Astrocyte (in vitro differentiated cells and primary cell): ENCODE data around the gene TARS2. TPM values are rescaled to one million over a fixed set of nuclear protein-coding genes. Genes with fewer than 3 reads are reported as not detected.

Experiments used
- DNase-seq: peaks from one replicate; pipeline ENCODE4 v3.0.0-alpha.2; 2010; ENCODE audit warnings: low read depth
- FAIRE-seq: peaks from 2 replicates; lab custom pipeline; 2011; peaks lifted over from hg19 to GRCh38; lab: Jason Lieb, UNC
- H2AFZ ChIP-seq: 2 replicates; pipeline ENCODE4 v1.6.0; 2012; ENCODE audit warnings: low read depth, low read length, inconsistent platforms
- H3K27ac ChIP-seq: 2 replicates; pipeline ENCODE4 v1.5.1; 2011; ENCODE audit warnings: low read depth, low read length, inconsistent platforms
- H3K27me3 ChIP-seq: 2 replicates; pipeline ENCODE4 v1.6.0; 2011; ENCODE audit warnings: low read length, inconsistent platforms; ENCODE audit not compliant: insufficient read depth
- H3K36me3 ChIP-seq: 2 replicates; pipeline ENCODE4 v1.5.1; 2011; ENCODE audit warnings: low read length, inconsistent platforms; ENCODE audit not compliant: insufficient read depth
- H3K4me1 ChIP-seq: 2 replicates; pipeline ENCODE4 v1.5.1; 2011; ENCODE audit warnings: low read length, inconsistent platforms; ENCODE audit not compliant: insufficient read depth
- H3K4me2 ChIP-seq: 2 replicates; pipeline ENCODE4 v1.6.0; 2012; ENCODE audit warnings: low read length, inconsistent platforms
- H3K4me3 ChIP-seq: 2 replicates; pipeline ENCODE4 v1.5.1; 2011; ENCODE audit warnings: low read depth, mild to moderate bottlenecking, low read length, inconsistent platforms; ENCODE audit not compliant: insufficient read depth
- H3K79me2 ChIP-seq: 2 replicates; pipeline ENCODE4 v1.6.0; 2012; ENCODE audit warnings: mild to moderate bottlenecking, low read length, inconsistent platforms; ENCODE audit not compliant: insufficient read depth
- H3K9ac ChIP-seq: 2 replicates; pipeline ENCODE4 v1.6.0; 2012; ENCODE audit warnings: mild to moderate bottlenecking, low read length, inconsistent platforms
- H3K9me3 ChIP-seq: 2 replicates; pipeline ENCODE4 v1.5.1; 2012; ENCODE audit warnings: low read depth, mild to moderate bottlenecking, low read length, inconsistent platforms; ENCODE audit not compliant: insufficient read depth
- H4K20me1 ChIP-seq: 2 replicates; pipeline ENCODE4 v1.6.0; 2012; ENCODE audit warnings: low read length, inconsistent platforms; ENCODE audit not compliant: insufficient read depth
- H3K27ac Mint-ChIP-seq: one replicate; pipeline ENCODE4 v1.8.0; 2021; ENCODE audit warnings: mild to moderate bottlenecking, mixed read lengths; ENCODE audit not compliant: unreplicated experiment
- H3K27me3 Mint-ChIP-seq: one replicate; pipeline ENCODE4 v1.8.0; 2021; ENCODE audit warnings: low read depth, mixed read lengths; ENCODE audit not compliant: unreplicated experiment
- H3K36me3 Mint-ChIP-seq: one replicate; pipeline ENCODE4 v1.8.0; 2021; ENCODE audit warnings: low read depth, mixed read lengths; ENCODE audit not compliant: unreplicated experiment
- H3K4me1 Mint-ChIP-seq: one replicate; pipeline ENCODE4 v1.8.0; 2021; ENCODE audit warnings: low read depth, mixed read lengths; ENCODE audit not compliant: unreplicated experiment
- H3K4me3 Mint-ChIP-seq: one replicate; pipeline ENCODE4 v1.8.0; 2021; ENCODE audit warnings: mild to moderate bottlenecking, moderate library complexity, mixed read lengths; ENCODE audit not compliant: unreplicated experiment
- H3K9me3 Mint-ChIP-seq: one replicate; pipeline ENCODE4 v1.8.0; 2021; ENCODE audit warnings: mild to moderate bottlenecking, mixed read lengths; ENCODE audit not compliant: unreplicated experiment
- EZH2 ChIP-seq: IDR thresholded peaks from 2 replicates; pipeline ENCODE4 v1.6.1; 2012; ENCODE audit warnings: mild to moderate bottlenecking, low read length, inconsistent platforms; ENCODE audit not compliant: insufficient read depth
- total RNA-seq: library from RNA; stranded (reverse); gene quantifications from 2 replicates; pipeline ENCODE4 v1.2.1, GENCODE V29; 2021
- TF ChIP-seq, protein P1 (sequence below): IDR thresholded peaks from 2 replicates; pipeline ENCODE4 v1.5.1; 2011; ENCODE audit warnings: low read depth, mild to moderate bottlenecking, inconsistent platforms, low read length, moderate library complexity; ENCODE audit not compliant: insufficient read depth

TARS2 gene
- total RNA-seq, 1 donor from 2014 or later: 15.5 TPM

DNA sequence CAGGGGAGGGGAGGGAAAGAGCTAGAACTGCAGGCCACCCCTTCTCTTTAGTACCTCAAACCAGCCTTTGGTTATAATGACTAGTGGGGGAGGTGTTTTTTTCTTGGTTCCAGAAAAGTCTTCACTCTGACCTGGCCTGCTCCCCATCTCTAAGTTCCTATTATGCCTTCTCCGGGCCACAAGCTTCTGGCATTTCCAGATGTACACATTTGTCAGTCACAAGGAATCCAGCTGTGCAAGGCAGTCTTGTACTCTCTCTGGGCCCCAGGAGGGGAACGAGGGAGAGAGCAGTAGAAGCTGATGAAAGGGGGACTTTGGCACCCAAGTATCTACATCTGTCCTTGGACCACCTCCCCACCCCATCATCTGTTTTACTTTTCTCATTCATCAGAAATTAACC, 25.6 kb downstream of the TARS2 start:
- peaks cover 21% of the 10 kb centered on the region for H3K4me1 ChIP-seq
- FAIRE-seq (no peak), DNase-seq (no peak)
- peaks cover 18% of the 10 kb centered on the region for H3K79me2 ChIP-seq
- no peaks in the 10 kb centered on the region for H3K27me3 Mint-ChIP-seq
- H3K27ac Mint-ChIP-seq: no peak overlapping the region
- no peaks in the 10 kb centered on the region for H3K36me3 ChIP-seq
- no peak overlapping the region for H3K4me3 Mint-ChIP-seq
- no peak overlapping the region for H3K27ac ChIP-seq
- H2AFZ ChIP-seq: no peak overlapping the region
- no peak overlapping the region for H3K4me3 ChIP-seq
- H3K27me3 ChIP-seq: no peaks in the 10 kb centered on the region
- no peak overlapping the region for H3K9ac ChIP-seq
- no peak overlapping the region for H3K4me2 ChIP-seq
- H4K20me1 ChIP-seq: no peaks in the 10 kb centered on the region
- no peaks in the 10 kb centered on the region for H3K9me3 Mint-ChIP-seq
- no peak for TF ChIP-seq EZH2
- TF ChIP-seq, protein P1, sequence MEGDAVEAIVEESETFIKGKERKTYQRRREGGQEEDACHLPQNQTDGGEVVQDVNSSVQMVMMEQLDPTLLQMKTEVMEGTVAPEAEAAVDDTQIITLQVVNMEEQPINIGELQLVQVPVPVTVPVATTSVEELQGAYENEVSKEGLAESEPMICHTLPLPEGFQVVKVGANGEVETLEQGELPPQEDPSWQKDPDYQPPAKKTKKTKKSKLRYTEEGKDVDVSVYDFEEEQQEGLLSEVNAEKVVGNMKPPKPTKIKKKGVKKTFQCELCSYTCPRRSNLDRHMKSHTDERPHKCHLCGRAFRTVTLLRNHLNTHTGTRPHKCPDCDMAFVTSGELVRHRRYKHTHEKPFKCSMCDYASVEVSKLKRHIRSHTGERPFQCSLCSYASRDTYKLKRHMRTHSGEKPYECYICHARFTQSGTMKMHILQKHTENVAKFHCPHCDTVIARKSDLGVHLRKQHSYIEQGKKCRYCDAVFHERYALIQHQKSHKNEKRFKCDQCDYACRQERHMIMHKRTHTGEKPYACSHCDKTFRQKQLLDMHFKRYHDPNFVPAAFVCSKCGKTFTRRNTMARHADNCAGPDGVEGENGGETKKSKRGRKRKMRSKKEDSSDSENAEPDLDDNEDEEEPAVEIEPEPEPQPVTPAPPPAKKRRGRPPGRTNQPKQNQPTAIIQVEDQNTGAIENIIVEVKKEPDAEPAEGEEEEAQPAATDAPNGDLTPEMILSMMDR: no peak
- H3K9me3 ChIP-seq: no peaks in the 10 kb centered on the region
- peaks cover 20% of the 10 kb centered on the region for H3K36me3 Mint-ChIP-seq
- peaks cover 19% of the 10 kb centered on the region for H3K4me1 Mint-ChIP-seq

DNA sequence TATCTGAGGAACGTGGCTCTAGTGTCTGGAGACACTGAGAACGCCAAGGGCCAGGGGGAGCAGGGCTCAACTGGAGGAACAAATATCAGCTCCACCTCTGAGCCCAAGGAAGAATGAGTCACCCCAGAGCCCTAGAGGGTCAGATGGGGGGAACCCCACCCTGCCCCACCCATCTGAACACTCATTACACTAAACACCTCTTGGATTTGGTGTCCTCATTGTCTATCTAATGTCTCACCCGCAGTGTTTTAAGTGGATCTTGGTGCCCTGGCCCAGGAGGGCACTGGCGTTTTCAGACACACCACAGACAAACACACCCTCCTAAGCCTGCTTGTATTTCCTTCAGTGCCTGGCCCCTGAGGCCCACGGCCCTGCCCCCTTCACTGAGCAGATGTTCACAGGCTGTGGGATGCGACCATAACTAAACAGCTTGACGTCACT, 26.2 kb downstream of the TARS2 start:
- Histone ChIP-seq H3K4me1 (peaks cover 15% of the 10 kb centered on the region), H3K36me3 (no peaks in the 10 kb centered on the region), H3K79me2 (peaks cover 14% of the 10 kb centered on the region), H4K20me1 (no peaks in the 10 kb centered on the region), H3K27ac (no peak overlapping the region), H3K9me3 (no peaks in the 10 kb centered on the region), H3K27me3 (no peaks in the 10 kb centered on the region), H3K9ac (no peak overlapping the region), H2AFZ (no peak overlapping the region), H3K4me3 (no peak overlapping the region), H3K4me2 (no peak overlapping the region)
- H3K4me3 Mint-ChIP-seq: no peak overlapping the region
- TF ChIP-seq, protein P1: no peak
- no peak for TF ChIP-seq EZH2
- H3K36me3 Mint-ChIP-seq: peaks cover 16% of the 10 kb centered on the region
- DNase-seq: no peak
- no peak overlapping the region for H3K27ac Mint-ChIP-seq
- H3K9me3 Mint-ChIP-seq: no peaks in the 10 kb centered on the region
- FAIRE-seq: no peak
- no peaks in the 10 kb centered on the region for H3K27me3 Mint-ChIP-seq
- H3K4me1 Mint-ChIP-seq: peaks cover 15% of the 10 kb centered on the region

DNA sequence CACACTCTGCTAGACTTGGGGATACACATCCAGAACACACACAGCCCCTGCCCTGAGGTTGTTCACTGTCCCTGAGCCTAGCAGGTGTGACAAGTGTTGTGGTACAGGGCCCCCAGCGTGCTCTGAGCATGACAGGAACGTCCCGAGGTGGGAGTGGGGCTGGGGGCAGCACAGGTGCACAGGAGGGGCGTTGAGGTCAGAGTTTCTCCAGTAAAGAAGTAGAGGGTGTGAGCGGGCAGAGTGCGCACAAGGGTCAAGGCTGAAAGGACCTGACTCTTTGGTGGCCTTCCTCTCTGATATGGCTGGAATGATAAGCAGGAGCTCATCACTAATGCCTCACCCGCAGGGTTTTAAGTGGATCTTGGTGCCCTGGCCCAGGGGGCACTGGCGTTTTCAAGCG, 27.0 kb downstream of the TARS2 start:
- H3K4me3 Mint-ChIP-seq: no peak overlapping the region
- H3K27ac Mint-ChIP-seq: no peak overlapping the region
- H3K27me3 Mint-ChIP-seq: no peaks in the 10 kb centered on the region
- Histone ChIP-seq H3K4me3 (no peak overlapping the region), H3K9me3 (no peaks in the 10 kb centered on the region), H3K27me3 (no peaks in the 10 kb centered on the region), H3K79me2 (peaks cover 5% of the 10 kb centered on the region), H3K27ac (no peak overlapping the region), H3K4me2 (no peak overlapping the region), H3K36me3 (no peaks in the 10 kb centered on the region), H2AFZ (no peak overlapping the region), H3K4me1 (peaks cover 7% of the 10 kb centered on the region), H3K9ac (no peak overlapping the region), H4K20me1 (no peaks in the 10 kb centered on the region)
- peaks cover 11% of the 10 kb centered on the region for H3K4me1 Mint-ChIP-seq
- no peaks in the 10 kb centered on the region for H3K9me3 Mint-ChIP-seq
- H3K36me3 Mint-ChIP-seq: peaks cover 16% of the 10 kb centered on the region
- TF ChIP-seq, protein P1: no peak
- TF ChIP-seq EZH2: no peak
- DNase-seq: no peak
- no peak for FAIRE-seq
